Glomerular visceral epithelial cell (primary cell): ENCODE results near the gene PLBD2.

ENCODE experiments used
- DNase-seq: peaks from one replicate; pipeline ENCODE4 v3.0.0-alpha.2; 2016; ENCODE audit errors: extremely low spot score

The PLBD2 gene

DNA sequence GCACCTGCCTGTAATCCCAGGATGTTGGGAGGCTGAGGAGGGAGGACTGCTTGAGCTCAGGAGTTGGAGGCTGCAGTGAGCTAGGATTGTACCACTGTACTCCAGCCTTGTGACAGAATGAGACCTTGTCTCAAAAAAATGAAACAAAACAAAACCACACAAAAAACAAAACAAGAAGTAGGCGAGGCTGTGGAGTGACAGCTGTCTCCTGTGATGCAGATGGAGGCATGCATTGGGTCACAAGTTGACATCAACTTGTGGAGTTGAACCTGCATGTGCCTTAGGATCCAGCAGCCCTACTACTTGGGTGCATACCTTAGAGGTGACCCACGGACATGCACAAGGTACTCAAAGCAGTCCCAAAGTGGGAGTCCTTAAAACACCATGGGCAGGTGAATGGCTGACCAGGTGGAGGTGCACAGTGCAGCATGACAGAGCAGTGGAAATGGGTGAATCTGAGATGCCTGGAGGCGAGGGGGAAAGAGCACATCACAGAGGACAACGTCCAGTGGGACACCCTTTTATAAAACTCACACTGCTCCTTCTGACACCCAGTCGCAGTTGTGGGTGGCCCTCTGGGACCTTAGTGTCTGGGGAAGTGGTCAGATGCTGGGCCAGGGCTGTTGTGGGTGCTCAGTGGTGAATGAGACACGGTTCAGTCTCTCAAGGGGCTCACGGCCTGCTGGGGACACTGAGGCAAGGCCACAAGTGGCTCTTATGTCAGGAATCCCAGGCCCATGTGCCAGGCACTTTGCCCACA, 12.7 kb downstream of the PLBD2 start:
- no peak for DNase-seq

DNA sequence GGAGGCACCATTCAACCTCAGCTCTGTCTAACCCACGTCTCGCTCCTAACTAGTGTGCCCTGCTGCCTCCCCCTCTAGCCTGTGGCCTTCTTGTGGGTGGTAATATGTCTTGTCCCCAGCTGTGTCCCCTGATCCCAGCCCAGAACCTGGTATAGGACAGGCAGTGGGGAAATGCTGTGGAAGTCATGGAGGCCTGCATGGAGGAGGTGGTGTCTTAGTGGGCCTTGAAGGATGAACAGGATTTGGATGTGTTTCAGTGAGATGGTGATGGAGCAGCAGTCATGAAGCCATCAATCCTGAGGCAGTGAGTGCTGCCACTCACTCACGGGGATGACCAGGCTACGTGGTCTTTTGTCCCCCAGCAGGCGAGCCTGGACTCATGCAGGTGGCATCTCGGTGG, 13.4 kb downstream of the PLBD2 start:
- DNase-seq: no peak

DNA sequence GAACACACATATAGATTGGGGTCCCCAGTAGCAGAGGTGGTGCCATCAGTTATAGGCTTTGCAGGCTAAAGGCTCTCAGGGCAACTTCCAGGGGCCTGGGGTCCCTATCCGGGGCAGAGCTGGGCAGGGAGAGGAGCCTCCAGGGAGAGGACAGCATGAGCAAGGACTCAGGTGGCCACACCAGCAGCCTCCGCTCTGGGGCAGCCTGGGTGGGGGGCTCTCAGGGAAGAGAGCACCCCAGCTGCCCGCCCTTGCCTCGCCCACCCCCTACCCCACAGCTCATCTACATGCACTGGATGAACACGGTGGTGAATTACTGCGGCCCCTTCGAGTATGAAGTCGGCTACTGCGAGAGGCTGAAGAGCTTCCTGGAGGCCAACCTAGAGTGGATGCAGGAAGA, 14.0 kb downstream of the PLBD2 start:
- no peak for DNase-seq

DNA sequence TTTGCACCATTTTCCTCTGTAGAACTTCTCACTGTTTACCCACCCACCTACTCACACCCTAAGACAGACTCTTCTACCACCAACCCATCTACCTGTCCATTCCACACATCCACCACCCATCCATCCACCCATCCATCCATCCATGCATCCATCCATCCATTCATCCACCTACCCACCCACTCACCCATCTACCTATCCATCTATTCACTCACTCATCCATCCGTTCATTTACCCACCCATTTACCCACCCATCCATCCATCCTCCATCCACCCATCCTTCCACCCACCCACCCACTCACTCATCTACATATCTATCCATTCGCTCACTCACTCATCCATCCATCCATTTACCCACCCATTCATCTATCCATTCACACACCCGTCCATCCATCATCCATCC, 15.1 kb downstream of the PLBD2 start:
- no peak for DNase-seq

DNA sequence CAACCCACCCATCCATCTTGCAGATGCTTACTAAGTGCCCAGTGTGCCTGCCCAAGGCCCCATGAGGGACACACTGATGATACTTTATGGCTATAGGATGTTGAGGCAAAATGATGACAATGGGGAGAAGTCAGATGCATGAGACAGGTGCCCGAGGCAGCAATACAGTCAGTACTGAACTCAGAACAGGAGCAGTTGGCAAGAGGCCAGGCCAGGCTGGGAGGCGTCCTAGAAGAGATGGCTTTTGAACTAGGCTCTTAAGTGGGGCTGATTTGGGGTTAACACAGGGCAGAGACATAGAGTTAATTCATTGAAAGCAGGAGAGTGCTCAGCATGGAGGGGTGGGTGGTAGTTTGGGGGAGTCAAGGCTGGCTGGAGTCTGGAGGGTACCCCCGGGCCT, 15.6 kb downstream of the PLBD2 start:
- DNase-seq: no peak

DNA sequence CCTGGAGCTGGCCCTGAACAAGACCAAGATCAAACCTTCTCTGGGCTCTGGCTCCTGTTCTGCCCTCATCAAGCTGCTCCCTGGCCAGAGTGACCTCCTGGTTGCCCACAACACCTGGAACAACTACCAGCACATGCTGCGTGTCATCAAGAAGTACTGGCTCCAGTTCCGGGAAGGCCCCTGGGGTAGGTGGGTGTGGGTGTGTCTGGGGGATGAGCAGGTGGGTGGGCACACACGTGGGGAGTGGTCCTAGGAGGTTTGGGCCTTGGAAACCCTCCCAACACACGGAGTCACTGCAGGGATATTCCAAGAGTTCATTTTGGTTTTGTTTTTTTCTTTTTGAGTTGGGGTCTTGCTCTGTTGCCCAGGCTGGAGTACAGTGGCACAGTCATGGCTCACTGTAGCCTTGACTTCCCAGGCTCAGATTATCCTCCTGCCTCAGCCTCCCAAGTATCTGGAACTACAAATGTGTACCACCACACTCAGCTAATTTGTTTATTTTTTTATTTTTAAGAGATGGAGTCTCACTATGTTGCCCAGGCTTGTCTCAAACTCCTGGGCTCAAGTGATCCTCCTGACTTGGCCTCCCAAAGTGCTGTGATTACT, 16.5 kb downstream of the PLBD2 start:
- DNase-seq: no peak

DNA sequence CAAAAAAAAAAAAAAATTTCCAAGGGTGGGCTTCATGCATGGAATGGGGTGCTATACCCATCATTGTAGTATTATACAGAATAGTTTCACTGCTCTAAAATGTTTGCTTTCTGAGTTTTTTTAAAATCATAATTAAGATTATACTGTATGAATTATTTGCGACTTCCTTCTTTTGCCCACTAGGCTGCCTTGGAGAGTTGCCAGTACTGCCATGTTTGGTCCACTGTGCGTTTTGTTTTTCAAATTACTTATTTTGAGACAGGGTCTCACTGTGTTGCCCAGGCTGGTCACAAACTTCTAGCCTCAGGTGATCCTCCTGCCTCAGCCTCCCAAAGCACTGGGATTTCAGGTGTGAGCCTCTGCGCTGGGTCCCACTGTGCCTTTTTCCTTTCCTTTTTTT, 19.9 kb downstream of the PLBD2 start:
- DNase-seq: no peak

DNA sequence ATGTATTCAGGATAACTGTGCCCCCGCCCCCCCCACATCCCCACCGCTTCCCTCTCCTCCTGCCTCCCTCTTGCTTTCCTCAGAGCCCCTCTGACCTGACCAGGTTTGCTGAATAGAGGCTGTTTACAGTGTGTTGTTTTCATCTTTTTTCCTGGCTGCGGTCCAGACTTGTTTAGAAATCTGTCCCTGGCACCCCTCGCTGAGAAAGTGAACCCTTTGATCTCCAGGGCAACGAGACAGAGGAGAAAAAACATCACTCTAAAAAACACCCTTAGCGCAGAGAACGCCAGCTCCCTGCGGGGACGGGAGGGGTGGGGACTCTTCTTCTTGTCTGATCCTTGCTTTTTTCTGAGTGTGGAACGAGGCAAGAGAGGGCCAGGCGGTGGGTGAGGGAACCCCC, 22.8 kb downstream of the PLBD2 start:
- no peak for DNase-seq

DNA sequence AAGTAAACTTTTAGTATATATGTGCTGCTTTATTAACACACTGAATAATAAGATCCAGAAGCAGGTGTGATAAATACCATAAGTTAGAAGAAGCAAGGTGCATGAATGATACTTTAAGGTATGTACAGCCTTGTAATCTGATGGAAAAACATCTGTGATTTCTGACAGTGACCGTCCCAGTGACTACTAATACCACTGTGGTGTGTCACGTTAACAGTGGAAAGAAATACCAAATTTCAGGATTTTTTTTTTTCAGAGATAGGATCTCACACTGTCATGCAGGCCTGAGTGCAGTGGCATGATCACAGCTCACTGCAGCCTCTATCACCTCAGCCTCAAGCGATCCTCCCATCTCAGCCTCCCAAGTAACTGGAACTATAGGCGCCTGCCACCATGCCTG, 23.8 kb downstream of the PLBD2 start:
- no peak for DNase-seq

DNA sequence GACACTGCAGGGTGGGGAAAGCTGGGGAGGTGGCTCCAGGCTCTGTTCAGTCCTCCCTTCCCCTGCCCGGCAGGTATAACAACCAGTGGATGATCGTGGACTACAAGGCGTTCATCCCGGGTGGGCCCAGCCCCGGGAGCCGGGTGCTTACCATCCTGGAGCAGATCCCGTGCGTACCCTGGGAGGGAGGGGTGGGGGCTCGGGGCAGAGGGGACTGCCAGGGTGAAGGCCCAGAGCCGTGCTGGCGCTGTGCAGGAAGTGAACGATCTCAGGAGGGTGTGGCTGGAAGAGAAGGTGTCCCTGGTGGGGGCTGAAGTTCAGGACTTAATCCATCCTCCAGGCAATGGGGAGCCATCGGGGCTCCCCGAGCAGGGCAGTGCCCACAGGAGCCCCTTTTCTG, 26.4 kb downstream of the PLBD2 start:
- no peak for DNase-seq

DNA sequence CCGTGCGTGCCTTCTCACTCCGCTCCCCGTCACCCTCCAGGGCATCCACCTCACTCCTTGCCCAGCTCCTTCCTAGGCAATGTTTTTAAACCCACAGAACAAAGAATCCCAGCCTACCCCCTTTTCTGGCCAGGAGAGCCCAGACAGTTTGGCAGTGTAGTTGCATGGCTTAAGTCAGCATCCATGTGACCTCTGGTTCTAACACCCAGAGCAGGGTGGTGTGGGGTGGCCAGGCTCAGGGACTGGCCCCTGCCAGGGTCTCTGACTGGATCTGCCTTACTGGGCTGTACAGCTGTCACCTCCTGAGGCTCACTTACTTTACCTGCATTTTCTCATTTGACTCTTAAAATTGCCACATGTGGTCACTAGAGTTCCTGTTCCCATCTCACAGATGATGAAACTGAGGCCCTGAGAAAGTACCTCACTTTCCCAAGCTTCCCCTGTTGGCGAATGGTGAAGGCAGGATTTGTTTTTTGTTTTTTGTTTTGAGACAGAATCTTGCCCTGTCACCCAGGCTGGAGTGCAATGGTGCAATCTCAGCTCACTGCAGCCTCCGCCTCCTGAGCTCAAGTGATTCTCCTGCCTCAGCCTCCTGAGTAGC, 27.0 kb downstream of the PLBD2 start:
- no peak for DNase-seq

DNA sequence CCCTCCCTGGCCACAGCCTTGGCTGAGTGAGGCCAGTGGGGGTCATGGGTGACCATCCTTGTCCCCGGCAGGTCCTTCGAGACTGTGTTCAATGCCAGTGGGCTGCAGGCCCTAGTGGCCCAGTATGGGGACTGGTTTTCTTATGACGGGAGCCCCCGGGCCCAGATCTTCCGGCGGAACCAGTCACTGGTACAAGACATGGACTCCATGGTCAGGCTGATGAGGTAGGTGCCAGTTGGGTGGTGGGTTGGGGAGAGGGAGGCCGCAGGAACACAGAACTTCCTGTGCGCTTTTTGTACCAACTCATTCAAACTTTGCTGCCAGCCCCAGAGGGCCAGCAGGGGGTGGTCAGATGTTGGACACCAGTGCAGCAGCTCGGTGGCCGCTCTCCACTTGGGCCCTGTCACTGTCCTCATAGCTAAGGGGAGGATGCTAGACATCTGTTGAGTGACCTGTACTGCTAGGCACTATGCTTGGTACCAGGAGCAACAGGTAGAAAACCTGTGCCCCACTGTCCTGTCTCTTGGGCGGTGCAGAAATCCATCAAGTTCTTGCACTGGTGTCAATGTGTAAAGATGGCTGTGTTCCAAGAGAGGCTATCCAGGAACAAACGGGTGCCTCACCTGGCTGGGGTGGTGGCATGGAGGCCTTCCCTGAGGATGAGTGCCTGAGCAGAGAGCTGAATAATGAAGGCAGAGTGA, 28.6 kb downstream of the PLBD2 start:
- DNase-seq: no peak

DNA sequence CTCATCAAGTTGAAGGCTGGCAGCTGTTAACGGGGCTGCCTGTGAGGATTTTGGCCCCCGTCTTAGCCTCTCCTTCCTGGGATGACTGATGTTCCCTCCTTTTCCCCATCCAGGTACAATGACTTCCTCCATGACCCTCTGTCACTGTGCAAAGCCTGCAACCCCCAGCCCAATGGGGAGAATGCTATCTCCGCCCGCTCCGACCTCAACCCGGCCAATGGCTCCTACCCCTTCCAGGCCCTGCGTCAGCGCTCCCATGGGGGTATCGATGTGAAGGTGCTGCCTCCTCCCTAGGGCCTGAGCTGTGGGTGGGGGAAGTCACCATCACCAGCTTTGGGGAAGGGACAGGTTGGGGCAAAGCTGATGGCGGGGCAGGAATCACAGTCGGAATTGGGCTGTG, 29.2 kb downstream of the PLBD2 start:
- DNase-seq: no peak

DNA sequence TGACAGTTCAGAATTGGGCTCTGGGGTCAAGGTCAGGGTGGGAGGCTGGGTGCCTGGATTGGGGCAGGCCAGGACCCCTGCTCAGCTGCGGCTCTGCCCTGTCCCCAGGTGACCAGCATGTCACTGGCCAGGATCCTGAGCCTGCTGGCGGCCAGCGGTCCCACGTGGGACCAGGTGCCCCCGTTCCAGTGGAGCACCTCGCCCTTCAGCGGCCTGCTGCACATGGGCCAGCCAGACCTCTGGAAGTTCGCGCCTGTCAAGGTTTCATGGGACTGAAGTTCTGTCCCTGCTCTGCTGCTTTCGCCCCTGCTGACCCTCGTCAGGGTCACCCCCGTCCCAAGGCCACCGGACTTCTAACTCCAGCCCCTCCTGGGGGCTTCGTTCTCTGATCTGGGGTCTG, 30.0 kb downstream of the PLBD2 start:
- no peak for DNase-seq

DNA sequence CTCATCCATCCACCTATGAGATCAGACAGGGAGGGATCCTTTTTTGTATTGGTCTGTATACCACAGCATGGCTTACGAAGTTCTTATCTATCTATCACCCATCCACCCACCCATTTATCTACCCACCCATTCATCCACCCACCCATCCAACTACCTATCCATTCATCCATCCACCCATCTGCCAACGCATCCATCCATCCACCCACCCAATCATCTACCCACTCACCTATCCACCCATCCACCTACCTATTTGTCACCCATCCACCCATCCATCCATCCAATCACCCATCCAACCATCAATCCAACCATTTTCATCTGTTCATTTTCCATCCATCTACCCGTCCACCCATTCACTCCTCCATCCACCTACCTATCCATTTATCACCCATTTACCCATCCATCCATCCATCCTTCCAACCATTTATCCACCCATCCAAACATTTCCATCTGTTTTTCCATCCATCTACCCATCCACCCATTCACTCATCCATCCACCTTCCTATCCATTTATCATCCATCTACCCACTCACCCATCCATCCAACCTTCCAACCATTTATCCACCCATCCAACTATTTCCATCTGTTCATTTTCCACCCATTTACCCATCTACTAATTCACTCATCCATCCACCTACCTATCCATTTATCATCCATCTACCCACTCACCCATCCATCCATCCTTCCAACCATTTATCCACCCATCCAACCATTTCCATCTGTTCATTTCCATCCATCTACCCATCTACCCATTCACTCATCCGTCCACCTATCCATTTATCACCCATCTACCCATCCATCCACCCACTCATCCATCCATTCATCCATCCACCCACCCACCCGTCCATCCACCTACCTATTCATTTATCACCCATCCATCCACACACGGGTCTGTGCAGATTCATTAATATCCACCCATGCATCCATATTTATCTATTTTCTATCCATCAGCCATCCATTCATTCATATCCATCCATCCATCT, 32.0 kb downstream of the PLBD2 start:
- no peak for DNase-seq

DNA sequence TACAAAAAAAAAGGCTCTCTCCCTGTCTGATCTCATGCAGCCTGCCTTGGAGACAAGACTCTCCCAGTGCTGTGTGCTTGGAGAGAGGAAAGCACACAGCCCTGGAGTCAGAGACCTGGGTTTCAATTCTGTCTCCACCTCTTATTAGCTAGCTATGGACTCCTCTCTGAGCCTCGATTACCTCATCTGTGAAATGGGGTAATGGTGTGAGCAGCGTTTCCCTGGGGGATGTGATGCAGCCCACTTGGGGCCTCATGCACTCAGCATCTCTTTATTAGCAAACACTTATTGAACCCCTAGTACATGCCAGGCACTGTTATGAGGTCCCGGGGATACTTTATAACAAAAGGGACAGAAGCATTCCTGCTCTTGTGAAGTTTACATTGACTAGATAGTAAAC, 32.8 kb downstream of the PLBD2 start:
- no peak for DNase-seq

DNA sequence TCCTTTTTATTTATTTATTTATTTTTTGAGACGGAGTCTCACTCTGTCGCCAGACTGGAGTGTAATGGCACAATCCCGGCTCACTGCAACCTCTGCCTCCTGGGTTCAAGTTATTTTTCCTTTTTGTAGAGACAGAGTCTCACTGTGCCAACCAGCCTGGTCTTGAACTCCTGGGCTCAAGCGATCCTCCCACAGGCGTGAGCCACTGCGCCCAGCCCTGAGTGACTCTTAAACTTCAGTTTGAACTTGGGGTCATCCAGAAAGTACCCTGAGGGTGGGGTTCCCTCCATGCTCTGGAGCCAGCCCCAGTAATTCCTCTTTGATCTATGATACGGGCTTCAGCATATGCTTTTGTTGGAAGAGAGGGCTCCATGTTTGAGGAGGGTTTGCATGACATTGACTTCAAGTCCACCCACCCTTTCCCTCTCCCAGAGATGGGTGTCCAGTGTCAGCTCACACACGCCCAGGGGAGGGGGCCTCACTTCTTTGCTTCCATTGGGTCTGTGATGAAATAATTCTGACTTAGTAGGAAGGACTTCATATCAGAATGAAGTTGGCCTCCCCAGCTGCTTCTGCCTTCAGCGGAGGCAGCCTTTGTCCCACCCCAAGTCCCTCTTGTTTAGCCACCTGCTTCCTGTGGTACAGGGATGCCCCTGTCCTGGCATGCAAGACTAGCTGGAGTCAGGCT, 33.4 kb downstream of the PLBD2 start:
- no peak for DNase-seq

DNA sequence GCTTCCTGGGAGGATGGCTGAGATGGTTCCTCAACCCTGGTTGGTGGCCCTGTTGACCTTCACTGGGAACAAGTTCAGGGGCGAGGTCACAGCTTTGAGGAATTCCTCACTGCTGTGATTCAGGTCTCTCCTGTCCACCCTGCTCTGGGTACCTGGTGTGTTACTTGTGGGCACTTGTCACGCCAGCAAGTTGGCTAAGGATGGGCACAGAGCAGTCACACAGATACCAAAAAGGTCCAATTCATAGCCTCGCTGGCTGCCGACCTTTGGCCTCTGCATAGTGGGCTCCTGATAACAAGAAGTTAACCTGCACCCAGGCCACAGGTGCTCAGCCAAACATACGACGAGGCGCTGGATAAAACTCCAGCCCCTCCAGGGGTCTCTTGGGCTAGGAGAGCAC, 34.1 kb downstream of the PLBD2 start:
- DNase-seq: no peak

DNA sequence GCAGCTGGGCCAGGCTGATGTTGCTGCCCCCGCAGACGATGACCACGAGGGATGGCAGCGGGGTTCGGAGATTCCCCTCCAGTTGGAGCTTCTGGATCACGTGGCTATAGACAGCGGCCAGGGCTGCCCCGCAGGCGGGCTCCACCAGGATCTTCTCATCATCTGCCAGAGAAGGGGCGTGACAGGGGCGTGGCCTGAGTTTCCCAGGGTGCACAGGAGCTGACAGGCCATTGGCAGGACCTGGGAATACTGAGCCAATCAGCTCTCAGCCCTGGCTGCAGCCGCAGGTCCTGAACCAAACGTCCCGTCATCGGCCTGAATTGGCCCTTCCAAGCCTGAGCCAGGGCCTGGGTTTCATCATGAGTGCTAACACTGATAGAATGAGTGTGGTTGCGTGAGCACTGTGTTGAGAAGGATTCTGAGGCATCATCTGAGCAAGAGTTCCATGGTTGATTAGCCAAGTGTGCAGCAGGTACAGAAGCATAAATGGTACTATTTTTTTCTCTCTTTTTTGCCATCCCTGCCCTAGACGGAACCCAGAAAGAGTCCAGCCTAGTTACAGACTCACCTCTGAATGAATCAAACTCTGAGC, 34.7 kb downstream of the PLBD2 start:
- no peak for DNase-seq

DNA sequence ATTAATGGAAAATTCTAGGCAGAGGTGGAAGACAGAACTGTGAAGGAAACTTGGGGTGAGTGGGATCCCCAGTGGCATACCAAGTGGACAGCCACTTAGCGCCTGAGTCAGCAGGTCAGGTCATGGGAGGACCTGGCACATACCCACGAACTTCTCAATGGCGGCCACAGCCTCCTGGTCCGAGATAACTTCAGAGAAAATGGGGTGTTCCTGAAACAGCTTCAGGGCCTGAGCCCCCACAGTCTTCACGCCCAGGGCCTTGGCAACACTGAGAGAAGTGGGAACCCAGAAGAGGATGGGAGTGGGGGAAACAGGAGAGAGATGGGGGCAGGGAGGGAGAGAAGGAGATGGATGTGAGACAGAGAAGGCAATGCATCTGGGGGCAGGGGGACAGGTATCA, 35.4 kb downstream of the PLBD2 start:
- DNase-seq: no peak

DNA sequence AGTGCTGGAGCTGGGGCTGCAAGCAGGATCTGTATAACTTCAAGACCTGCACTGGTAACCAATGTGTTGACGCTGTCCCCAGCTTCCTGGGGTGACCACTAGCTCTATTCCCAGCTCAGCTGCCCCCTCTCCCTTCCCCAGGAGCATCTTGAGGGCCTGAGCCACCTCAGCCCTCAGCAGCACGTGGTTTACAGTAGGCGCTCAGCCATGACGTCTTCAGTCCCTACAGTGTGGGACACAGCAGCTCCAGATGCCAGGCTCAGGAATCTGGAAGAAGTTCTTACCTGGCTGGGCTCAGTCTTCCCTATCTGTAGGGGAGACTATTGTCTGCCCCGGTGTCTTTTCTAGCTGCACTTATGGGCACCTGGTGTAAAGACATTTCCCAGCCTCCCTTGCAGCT, 36.7 kb downstream of the PLBD2 start:
- DNase-seq: no peak
